Hepatic stellate cell (primary cell): Measurements from ENCODE around the gene FTO.

Experiments
- DNase-seq: peaks from one replicate; pipeline ENCODE4 v3.0.0; 2011; ENCODE audit warnings: low spot score

The FTO gene

DNA sequence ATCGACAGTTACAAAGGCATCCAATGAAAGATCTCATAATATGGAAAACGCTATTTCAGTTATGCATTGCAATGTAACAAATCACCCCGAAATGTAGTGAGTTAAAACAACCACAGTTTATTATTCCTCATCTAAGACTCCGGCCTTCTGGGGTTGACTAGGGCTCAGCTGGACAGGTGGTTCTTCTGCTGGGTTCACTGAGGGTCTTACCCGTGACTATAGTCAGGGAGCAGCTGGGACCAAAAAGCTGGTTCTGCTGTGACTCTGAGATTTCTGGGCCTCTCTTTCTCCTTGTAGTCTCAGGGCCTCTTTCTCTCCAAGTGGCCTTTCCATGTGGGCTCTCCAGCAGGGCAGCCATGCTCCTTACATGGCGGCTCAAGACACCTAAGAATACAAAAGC lies 386.6 kb downstream of the FTO start:
- no peak for DNase-seq

DNA sequence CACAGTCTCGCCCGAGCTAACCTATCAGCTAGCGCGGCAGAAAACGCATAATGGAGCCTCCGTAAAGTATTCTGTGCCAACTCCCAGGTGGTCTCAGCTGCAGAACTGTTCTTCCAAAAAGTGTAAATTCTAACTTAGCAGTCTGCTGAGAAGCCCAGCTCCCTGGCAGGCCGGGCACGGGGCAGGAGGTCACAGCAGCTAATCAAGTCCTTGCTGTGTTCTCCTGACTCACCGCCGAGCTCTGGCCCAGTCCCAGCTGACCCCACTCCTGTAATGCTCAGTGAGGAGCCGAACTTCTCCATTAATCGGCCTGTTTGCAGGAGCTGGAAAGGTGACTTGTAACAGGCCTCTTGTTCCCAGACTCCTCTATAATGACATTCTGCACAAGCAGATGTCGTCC lies 389.3 kb downstream of the FTO start:
- no peak for DNase-seq

DNA sequence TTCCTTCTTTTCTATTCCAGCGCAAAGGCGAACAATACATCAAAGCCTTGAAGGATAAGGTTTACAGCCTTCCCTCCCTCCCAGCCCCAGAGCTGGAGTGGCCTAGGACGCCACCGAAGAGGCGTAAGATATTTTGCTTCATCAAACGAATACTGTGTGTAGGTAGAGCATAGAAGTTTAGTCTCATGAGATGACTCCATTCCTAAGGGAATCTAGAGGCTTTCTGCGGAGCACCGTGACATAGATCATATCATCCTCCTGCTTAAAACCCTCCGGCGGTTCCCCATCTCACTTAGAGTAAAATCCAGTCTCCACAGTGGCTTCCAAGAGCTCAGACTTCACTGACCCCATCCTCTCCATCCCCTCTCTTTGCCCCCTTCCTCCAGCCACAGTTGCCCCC lies 390.7 kb downstream of the FTO start:
- DNase-seq: no peak

DNA sequence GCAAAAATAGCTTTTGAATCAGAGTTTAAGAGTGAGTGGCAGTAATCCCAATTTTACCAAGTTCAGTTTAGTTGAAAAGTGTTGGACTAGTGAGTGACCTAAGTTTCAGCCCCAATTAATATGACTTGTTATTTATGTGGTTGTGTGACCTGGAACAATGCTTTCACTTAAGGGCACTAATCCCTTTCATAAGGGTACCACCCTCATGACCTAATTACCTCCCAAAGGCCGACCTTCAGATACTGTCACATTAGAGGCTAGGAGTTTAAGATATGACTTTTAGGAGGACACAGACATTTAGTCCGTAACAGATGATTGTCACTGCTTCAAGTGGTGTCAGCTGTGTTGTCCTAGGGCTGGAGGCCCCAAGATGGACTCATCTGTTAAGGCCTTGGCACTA lies 392.7 kb downstream of the FTO start:
- no peak for DNase-seq

DNA sequence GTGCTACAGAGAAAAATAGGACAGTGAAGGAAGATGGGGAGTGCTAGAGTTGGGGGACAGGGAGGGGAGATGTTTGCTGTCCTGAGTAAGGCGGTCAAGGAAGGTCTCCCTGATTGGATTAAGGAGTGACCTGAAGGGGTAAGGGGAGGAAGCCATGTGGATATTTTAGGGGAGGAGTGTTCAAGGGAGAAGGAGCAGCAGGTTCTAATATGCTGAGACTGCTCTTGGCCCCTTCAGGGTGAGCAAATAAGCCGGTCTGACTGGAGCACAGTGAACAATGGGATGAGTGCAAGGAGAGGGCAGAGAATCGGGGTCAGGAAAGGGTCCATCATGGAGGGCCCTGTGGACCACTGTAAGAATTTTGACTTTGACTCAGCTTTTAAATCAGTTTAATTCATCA lies 393.8 kb downstream of the FTO start:
- no peak for DNase-seq

DNA sequence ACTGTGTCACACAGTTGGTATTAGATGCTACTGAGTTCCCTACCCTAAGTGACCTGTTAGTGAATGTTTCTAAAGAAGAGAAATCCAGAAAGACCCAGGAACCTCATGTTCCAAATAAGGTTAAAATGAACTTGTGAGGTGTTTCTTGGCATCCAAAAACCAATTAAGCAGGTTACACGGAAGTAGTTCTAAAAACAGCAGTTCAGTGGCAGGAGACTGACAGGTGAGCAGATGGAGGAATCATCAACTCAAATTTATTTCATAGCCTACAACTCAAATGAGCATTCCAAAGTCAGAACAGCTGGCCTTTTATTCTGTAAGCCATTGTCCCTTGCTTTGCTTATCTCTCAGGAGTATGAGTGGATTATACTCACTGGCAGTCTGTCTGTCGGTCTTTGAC lies 394.3 kb downstream of the FTO start:
- no peak for DNase-seq

DNA sequence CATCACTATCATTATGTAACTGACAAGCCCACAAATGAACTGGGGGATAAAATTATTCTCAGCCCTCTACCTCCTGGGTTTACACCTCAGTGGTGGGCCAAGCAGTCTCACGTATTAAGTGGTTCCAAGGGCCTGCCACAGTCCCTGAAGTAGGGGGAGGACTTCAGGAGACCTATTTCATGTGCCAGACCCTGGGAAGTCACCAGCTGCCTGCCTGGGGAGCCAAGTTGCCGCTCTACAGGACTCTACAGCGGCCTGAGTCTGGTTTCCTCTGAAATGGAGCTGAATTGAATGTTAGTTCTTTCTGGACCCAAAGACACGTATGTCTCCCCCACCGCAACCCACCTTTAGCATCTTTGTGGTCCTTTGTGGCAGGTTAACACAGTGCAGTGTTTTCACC lies 395.7 kb downstream of the FTO start:
- no peak for DNase-seq

DNA sequence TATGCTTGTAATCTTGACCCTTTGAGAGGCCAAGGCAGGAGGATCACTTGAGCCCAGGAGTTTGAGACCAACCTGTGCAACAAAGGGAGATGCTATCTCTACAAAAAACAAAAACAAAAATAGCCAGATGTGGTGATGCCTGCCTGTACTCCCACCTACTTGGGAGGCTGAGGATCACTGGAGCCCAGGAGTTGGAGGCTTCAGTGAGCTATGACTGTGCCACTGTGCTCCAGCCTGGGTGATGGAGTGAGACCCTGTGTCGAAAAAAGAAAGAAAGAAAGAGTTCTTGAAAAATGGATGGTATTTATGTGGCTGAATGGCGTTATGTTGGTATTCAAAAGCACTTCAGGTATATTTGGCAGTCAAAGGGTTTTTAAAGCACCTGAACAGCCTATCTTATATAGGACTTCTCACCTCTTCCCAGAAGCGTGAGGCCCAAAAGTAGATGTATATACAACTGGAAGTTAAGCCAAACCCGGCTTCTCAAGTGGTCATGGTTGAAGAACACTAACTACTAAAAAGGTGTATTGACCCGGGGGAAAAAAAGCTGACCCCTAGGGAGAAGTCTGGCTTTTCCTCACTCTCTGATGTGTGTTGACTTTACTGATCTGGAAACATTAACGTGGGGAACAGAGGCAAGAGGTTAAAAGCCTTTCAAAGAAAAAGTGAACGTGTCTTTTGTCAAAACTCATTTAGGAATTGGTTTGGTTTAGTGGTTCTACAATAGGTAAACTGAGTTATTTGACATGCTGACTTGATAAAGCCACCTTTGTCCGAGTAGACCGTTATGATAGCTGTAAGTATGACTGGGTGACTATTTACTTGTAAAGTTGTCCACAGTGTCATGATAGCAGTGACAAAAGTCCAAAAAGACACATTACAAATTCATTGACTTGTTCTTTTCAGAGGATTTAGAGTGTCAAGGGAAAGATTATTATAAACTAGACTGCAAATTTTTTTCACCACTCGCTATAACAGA lies 399.2 kb downstream of the FTO start:
- DNase-seq: no peak

DNA sequence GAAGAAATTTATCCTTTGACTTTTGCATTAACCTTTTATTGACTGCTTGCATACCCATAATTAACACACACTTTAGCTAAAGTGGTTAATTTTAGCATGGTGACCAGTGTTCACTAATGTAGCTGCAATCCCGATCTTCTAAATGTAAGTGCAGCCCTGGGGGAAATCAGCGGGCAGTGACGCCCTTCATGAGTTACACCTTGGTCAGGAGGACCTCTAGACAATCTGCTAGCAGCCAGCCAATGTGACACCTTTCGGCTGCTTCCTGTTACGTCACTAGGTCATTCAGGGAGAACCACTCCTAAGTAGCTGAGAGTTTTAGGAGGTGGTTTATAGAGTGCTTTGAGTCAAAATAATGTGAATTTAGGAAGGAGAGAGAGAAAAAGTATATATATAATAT lies 402.1 kb downstream of the FTO start:
- no peak for DNase-seq

DNA sequence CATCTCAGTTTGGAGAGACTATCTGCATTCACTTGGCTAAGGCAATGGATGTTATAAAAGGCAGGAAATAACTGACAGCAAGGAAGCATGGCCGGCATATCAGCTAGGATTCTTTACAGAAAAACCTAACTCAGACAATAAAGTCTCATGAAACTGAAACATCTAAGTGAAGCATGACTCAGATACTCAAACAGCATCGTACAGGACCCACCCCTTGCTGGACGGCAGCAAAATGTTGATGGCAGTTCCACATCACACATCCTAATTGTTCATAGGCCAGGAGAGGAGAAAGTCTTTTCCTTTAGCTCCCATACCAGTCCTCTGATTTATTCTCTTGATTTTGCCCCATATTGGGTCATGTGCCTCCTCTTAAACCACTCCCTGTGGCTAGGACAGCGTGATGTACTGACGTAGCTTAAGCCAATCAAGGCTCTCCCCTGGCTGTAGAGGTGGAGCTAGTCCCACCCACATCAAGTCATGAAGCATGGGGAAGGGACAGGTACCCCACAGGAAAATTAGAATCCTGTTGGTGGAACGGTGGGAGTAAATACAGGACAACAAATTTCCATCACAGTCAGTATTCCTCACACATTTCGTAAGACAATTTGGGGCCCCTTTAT lies 403.7 kb downstream of the FTO start:
- no peak for DNase-seq

DNA sequence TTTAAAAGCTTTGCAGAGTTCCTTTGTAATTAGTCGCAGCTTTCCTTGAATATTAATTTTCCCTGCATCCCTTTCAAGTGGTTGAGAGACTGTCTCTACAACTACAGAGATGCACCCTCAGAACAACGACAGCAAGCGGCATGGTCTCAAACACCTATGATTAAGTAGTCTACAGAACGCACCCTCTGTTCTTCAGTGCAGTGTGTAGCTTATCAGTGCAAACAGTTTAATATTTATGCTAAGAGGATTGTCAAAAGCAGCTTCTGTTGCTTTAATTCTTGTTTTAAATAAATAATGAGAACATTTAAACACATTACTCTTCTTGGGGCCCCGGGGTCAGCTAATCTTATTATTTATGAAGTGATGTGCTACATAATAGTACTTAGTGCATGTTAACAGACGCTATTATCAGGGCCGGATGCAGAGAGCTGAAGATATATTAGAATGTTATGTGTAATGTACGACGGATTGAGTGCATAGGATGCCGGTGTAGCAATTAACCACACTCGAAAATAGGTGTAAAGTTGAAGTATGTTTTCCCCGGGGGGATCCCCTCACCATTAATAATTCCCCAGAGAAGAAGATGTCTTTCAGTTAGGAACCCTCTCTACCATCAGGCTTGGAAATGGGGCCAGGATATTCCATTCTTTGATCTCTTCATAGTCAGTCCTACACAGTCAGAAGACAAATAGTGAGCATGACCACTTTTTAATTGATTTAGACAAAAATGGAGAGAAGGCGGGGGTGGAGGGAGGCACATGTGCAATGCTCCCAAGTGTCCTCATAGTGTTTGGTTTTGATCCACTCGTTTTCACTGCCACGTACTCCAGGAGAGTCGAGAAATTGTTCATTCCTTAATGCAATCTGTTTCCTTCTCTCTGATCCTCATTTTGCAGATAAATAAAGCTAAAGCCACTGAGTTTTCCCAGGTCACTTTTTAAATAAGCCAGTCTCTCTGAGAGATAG lies 406.3 kb downstream of the FTO start:
- no peak for DNase-seq

DNA sequence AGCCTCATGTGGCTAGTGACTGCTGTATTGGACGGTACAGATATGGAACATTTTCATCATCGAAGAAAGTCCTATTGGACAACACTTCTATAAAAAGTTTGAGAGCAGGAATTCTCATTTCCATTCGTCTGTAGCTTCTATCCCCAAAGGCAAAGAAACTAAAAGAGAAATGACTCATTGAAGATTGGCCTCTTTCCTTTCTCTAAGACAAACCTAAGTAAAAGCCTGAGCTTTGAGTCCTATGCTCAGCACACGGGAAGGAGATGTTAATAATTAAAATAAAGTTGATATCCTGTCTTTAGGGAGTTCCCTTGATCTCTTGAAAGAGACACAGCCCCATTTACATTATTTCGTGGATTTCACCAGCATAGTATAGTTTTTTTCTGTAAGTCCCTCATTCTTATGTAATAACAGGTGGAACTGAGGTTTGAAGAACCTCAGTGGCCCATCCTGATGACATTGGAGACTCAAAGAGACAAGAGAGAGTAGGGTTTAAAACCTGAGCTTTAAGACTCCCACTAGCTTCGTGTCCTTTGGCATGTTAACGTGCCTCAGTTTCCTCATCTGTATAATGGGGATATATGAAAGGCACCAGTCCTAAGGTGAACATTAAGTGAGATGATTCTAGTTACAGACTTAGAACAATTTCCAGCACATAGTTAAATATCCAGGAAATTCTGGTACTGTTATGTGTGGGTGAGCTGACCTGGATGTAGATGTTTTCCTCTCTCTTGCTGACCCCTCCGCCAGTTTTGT lies 408.7 kb downstream of the FTO start:
- DNase-seq: no peak

DNA sequence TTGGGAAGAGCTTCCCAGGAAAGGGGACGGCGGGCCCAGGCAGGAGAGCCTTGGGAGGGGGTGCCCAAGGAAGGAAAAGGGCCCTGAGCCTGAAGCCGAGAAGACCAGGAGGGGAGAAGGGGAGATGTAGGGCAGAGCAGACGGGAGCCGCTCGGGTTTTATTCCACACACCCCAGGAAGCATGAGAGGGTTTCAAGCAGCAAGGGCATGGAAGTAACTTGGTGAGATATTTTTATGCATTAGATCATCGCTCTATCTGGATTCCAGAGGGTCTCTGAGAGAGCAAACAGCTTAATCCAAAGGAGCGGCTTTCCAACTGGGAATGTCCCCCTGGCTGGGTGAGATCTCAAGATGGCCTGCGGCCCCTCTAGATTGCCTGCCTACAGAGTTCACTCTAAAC lies 411.6 kb downstream of the FTO start:
- no peak for DNase-seq

DNA sequence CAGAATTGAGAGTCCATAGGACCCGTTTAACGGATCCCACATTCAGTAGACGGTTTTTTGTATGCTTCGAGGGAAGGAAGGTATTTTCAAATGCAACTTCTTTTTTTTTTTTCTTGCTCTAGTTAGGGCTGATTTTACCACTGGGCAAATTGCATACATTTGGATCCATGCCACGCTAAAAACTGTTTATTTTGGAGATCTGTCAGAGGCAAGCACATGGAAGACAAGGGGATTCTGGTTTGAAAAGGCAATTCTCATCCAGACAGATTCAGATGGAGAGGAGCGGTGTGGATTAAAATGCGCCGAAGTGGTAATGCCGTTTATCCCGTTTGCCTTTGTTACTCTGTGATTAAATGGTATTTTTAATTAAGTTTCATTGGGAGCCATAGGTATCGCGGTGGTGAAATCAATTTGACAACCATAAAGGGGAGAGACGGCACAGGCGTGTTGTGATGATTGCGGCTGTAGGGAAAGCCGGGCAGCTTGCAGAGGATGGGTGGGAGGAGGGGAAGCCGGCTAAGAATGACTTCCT lies 412.2 kb downstream of the FTO start:
- no peak for DNase-seq

DNA sequence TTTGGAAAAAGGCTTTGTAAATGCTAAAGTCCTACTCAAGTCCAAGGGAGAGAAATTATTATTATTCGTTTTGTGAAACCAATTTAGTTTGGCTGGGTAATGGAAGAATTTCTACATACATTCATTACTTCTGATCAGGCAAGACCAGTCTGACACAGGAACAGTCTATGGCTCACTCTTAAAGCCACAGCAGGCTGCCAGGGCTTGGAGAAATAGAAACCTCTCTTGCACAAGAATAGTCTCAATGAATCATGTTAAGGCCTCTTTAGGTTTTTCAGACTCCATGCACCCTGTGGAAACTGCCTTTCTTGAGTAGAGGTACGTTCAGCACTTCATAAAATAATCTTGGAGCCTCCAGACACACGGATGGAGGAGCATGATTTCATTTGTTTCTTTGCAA lies 414.9 kb downstream of the FTO start:
- no peak for DNase-seq

DNA sequence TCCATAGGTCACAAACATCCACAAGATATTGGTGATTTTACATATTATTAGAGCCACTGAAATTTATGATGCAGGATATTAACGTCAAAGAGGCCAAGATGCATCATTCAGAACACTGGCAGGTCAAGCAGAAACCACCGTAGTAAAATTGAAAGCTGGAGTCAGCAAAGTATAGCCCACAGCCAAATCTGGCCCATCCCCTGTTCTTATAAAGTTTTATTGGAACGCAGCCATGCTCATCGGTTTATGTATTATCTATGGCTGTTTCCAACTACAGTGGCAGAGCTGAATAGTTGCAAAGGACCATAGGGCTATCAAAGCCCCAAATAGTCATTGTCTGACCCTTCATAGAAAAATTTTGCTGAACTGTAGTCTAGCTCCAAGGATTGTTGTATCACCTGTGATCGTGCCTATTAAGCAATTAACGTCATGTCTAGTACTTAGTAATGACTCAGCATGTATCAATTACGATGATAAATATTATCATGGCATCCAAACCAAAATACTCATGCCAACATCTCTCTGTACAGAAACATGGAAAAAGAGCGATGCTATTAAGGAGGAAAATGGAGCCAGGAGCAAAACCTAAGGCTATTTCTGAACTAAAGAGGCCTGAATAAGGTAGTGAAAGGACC lies 417.0 kb downstream of the FTO start:
- DNase-seq: no peak

DNA sequence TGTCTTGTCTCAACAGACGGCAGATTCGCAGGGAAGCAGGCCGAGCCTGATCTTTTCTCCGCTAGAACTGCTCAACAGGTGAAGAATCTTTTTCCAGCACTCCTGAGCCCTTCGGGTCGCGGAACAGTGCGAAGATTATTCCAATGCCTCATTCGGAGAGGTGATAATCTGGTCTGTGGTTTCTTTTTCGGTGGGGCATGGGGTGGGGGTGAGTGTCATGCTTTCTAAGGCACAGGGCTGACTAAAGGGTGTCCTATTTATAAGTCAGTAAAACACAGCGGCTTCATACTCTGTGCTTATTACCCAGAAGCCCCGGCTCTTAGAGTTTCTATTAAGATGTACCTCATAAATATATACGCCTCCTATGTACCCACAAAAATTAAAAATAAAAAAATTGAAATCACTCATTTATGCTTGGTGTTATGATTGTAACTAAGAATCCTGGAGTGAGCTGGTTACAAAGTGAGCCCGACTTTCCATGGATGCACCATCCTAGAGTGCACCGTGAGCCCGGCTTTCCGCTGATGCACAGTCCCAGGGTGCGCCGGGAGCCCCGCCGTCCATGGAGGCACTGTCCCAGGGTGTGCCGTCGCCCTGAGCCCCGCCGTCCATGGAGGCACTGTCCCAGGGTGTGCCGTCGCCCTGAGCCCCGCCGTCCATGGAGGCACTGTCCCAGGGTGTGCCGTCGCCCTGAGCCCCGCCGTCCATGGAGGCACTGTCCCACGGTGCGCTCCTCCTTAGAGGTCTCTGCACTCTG lies 417.8 kb downstream of the FTO start:
- DNase-seq: no peak

DNA sequence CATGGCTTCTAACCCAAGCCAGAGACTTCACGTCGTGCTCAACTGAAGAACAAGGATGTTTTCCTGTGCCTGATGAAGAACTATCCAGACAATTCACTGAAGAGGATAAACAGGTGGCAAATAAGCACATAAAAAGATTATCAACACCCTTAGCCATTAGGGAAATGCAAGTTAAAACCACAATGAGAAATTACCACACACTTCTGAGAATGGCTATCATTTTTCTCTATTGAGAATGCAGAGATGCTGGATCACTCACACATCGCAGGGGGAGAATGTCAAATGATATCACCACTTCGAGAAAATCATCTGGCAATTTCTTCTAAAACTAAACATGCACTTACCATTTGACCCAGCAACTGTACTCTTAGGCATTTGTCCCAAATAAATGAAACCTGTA lies 419.8 kb downstream of the FTO start:
- DNase-seq: no peak

DNA sequence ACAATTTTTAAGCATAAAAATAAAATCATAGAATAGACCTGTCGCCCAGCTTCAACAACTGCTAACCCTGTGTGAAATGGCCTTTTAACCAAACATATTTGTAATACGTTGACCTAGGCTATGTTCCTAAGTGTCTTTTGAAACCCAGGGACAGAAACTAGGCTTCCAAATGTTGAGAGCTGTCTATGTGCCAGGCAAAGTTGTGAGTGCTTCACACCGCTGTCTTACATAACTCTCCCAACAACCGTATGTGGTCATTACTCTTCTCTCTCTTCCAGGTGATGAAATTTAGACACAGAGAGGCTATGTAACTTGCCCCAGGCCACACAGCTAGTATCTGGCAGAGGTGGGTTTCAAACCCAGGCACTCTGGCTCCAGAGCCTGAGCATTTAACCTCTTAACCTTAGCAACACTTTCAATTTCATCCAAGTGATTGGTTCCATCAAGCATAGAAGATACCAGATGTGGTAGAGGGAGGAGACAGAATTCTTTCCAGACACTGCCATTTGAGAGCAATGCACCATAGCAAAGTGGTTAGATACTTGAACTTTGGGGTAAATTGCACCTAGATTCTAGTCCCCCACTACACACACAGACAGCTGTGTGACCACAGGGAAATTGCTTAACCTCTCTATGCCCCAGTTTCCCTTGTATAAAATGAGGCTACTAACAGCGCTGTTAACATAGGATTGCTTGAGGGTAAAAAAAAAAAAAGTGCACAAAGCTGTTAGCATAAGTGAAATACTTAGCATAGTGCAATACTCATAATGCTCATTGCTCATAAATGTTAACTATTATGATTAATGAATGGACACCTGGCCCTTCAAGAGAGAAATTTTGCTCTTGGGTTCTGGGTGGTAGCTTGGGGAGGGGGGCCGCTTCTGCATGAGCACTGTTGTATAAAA lies 422.0 kb downstream of the FTO start:
- DNase-seq: no peak
